ENCODE results near the gene KRTAP6-1.

KRTAP6-1 gene

DNA sequence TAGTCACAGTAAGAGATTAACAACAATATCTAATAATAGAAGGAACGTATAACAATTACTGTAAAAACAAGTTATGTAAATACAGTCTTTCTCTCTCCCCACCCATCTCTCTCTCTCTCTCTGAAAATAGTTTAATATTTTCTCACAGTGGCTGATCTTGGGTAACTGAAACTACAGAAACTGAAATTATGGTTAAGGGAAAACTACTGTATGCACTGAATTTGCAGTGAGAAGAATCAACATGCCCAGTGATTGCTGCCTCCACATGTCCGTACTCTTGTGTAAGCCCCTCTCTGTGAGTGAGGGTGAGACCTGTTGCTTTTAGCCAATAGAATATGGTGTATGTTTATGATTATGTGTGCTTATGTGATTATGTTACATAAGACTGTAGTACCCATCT, 1.6 kb downstream of the KRTAP6-1 start:
- no peak for TF ChIP-seq CTCF (IDR thresholded peaks at IDR 0.05; ENCODE audit: borderline replicate concordance, insufficient read depth, low read depth, low read length)
- no peak overlapping the region for H3K4me3 ChIP-seq (ENCODE audit: low read depth, low read length)

DNA sequence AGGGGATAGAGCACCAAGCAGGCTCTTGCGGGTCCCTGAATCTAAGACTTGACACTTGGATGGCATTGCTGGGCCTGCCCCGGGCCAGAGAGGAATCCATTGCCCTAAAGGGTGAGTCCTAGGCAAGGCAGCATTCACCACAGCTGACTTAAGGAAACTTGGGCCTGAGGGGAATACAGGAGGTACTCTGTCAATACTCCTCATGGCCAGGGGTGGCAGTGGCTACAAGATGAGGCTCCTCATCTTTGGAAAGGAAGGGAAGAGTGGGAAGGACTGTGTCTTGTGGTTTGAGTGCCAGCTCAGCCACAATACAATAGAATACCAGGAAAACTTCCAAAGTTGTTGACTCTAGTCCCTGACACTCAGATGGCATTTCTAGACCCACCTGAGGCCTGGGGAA, 7.8 kb downstream of the KRTAP6-1 start:
- no peak for TF ChIP-seq CTCF (IDR thresholded peaks at IDR 0.05; ENCODE audit: borderline replicate concordance, insufficient read depth, low read depth, low read length)
- H3K4me3 ChIP-seq (ENCODE audit: low read depth, low read length): no peak overlapping the region

DNA sequence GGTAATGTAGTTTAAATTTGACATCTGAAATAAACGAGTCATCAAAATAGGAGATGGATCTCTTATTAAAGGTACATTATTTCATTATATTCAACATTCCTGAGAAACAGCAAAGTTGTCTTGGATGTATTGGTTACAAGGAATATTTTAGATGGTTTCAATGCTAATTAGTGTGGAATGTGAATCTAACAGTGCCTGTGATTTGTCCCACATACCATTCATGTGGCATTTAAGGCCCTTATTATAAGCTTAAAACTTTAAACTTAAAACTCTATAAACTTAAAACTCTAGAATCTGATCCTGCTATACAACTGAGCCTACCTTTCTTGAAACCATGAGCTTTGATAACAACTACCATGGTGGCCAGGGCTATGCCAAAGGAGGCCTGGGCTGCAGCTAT, 12.9 kb downstream of the KRTAP6-1 start, which contains the start of gene KRTAP22-1:
Gene KRTAP22-1 (plus strand): TSS at position 301 of the 400 bp plus-strand sequence.
- no peak for TF ChIP-seq CTCF (IDR thresholded peaks at IDR 0.05; ENCODE audit: borderline replicate concordance, insufficient read depth, low read depth, low read length)

DNA sequence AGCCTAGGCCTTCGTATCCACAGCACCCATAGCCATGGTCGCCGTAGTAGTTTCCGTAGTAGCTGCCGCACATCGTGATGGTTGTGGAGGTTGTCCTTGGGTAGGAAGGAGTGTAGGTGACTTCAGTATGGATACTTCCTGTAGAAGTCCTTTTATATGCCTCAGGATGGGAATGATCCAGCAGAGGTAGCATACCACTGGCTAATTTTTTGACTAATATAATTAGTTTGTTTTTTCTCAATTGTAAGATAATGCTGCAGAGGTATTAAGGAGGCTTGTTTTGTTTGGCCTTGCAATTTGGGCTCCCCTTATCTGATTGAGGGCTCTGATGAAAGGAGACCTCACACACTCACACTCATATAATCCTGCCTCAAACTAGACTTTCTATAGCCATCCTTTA, 14.9 kb downstream of the KRTAP6-1 start, which contains the start of gene KRTAP6-2:
Gene KRTAP6-2 (minus strand): TSS at position 101 of the 400 bp plus-strand sequence. CDS start 28 bp downstream, at position 73.
- H3K4me3 ChIP-seq (ENCODE audit: low read depth, low read length): no peak within 1 kb of the TSS
- no peak for TF ChIP-seq CTCF (IDR thresholded peaks at IDR 0.05; ENCODE audit: borderline replicate concordance, insufficient read depth, low read depth, low read length)

More for the DNA sequence above, 12.9 kb downstream of the KRTAP6-1 start, which contains the start of gene KRTAP22-1:
- no peak within 1 kb of the TSS for H3K4me3 ChIP-seq (ENCODE audit: low read depth, low read length)

DNA sequence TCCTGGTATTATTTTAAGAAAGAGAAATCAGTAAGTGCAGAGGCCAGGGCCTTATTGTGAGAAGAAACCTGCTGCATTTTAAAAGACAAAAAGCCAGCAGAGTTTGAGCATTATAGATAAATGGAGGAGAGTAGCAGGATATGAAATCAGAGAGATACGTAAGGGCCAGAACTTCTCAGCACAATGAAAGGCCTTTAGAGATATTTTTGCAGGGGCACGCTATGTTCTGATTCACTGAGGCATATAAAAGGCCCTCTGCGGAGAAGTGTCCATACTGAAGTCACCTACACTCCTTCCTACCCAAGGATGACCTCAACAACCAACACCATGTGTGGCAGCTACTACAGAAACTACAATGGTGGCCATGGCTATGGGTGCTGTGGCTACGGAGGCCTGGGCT, 21.6 kb downstream of the KRTAP6-1 start, which contains the start of gene KRTAP6-3:
Gene KRTAP6-3 (plus strand): TSS at position 301 of the 400 bp plus-strand sequence. CDS start 6 bp downstream, at position 307.
- TF ChIP-seq CTCF (IDR thresholded peaks at IDR 0.05; ENCODE audit: borderline replicate concordance, insufficient read depth, low read depth, low read length): no peak
- no peak within 1 kb of the TSS for H3K4me3 ChIP-seq (ENCODE audit: low read depth, low read length)

- H3K4me3 ChIP-seq (ENCODE audit: low read depth, low read length): no peak within 1 kb of the TSS
- TF ChIP-seq CTCF (IDR thresholded peaks at IDR 0.05; ENCODE audit: borderline replicate concordance, insufficient read depth, low read depth, low read length): no peak
Measured at GRCh38 chr21:30590297-30590696, 23.4 kb downstream of the KRTAP6-1 start, which contains the start of gene KRTAP22-2. Gene KRTAP22-2, minus strand, starts transcription at chr21:30590397.

GRCh38 chr21:30582870-30583269, 30.9 kb downstream of the KRTAP6-1 start:
- H3K4me3 ChIP-seq (ENCODE audit: low read depth, low read length): no peak overlapping the region
- no peak for TF ChIP-seq CTCF (IDR thresholded peaks at IDR 0.05; ENCODE audit: borderline replicate concordance, insufficient read depth, low read depth, low read length)

Measured in GM12875 (cell line).